Measurements from ENCODE around the gene SLC25A45.

SLC25A45 gene

DNA sequence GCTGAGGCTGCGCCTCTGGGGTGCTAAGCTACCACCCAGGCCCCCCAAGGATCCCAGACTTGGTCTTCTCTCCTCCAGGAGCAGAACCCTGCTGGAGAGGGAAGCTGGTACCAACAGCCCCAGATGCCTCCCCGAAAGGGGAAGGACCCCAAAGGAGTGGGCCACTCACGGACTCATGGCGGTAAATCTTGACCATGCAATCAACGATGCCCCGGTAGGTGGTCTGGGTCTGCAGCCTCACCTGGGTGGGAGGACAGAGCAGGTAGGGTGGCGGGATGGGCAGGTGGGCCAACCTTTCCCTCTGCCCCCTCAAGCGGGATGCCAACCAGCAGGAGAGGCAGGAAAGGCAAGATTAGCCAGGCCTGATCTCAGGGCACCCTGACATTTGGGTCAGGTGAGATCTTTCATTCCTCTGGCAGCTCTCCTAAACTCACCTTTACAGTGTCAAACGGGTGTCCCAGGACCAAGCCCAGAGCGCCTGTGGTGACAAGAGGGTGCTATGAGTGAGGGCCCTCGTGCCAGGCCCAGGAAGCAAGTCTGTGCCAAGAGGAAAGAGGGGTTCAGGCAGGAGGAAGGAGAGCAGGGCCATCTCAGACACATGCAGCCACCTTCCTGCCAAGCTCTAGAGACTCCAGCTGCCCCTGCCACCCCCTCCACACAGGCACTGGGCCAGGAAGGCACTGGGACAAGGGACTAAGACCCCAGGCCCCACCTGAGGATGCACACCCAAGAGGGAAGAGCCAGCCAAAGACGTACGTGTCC is 2.6 kb downstream of the SLC25A45 start:
- H3K9me3 ChIP-seq (ENCODE audit: control insufficient read depth, low read length): no peaks in the 10 kb centered on the region
- H3K9ac ChIP-seq (ENCODE audit: low read length): peak overlapping the region; percentile 39
- no peak overlapping the region for H3K4me3 ChIP-seq (ENCODE audit: low read length)
- H3K4me1 ChIP-seq (ENCODE audit: control insufficient read depth, insufficient read depth, low read length): peaks cover 30% of the 10 kb centered on the region
- no peak for DNase-seq (ENCODE audit: low read depth)
- H3K27me3 ChIP-seq (replicated peaks; ENCODE audit: control insufficient read depth, insufficient read depth, low read length): no peaks in the 10 kb centered on the region
- no peaks in the 10 kb centered on the region for H3K36me3 ChIP-seq (ENCODE audit: control insufficient read depth, insufficient read depth, low read length, severe bottlenecking)

DNA sequence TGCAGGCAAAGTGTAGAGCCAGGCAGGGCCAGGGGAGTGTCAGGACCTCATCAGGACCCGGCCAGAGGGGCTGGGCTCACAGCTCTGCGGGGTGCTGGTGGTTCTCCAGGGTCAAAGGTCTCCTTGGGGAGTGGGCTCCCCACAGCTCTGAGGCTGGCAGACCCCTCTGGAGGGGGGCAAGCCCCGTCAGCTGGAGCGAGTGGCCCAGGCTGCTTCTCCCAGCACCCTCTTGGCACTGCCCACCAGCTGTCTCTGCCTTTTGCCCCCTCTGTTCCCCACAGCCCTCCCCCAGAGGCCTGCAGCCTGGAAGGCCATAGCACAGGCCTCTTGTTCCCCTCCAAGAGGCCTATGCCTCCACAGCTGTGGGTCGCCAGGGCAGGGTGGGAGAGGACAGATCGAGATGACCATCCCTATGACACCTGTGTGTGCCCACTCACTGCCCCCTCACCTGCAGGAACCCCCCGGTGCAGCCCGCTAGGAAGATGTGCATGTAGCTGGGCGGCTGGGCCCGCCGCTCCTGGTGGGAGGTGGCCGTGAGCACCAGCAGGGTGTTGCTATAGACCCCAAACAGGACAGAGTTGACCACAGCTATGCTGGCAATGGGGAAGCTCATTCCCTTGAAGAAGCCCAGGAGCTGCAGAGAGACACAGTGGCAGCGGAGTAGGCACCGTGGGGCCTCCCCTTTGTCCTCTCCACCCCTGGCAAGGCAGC is 3.4 kb downstream of the SLC25A45 start:
- no peak for DNase-seq (ENCODE audit: low read depth)
- peaks cover 22% of the 10 kb centered on the region for H3K4me1 ChIP-seq (ENCODE audit: control insufficient read depth, insufficient read depth, low read length)
- H3K9me3 ChIP-seq (ENCODE audit: control insufficient read depth, low read length): no peaks in the 10 kb centered on the region
- H3K27me3 ChIP-seq (replicated peaks; ENCODE audit: control insufficient read depth, insufficient read depth, low read length): no peaks in the 10 kb centered on the region
- no peaks in the 10 kb centered on the region for H3K36me3 ChIP-seq (ENCODE audit: control insufficient read depth, insufficient read depth, low read length, severe bottlenecking)
- H3K9ac ChIP-seq (ENCODE audit: low read length): no peak overlapping the region
- no peak overlapping the region for H3K4me3 ChIP-seq (ENCODE audit: low read length)

DNA sequence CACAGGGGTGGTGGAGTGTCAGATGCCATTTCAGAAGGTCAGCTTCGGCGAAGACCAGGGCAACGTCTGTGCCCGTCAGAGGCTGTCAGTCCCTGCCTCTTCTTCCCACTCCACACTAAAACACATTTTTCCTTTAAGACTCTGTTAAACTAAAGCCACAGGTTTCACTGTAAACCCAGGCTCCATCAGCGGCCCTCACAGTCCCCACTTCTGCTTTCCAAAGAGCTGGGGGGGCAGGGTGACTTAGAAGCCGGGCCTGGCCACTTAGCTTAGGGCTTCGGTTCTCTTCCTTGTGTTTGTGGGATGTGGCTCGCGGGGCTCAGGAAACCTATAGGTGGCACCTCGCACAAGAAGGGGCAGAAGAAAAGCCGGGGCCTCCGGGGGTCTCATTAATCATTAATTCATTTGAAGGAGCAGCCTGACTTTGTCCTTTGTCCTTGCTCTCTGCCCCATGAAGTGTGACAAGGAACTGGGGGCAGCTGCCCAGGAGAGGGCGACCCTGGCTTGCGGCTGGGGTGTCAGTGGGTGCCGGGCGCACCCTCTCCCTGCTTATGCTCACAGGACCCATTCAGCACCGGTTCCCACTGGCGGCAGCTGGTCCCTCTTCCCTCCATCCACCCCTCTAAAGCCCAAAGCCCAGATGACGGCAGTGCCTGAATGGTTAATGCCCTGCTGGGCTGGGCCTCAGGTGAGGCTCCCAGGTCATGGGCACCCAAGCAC is 4.1 kb downstream of the SLC25A45 start:
- no peak overlapping the region for H3K4me3 ChIP-seq (ENCODE audit: low read length)
- H3K4me1 ChIP-seq (ENCODE audit: control insufficient read depth, insufficient read depth, low read length): peaks cover 15% of the 10 kb centered on the region
- H3K36me3 ChIP-seq (ENCODE audit: control insufficient read depth, insufficient read depth, low read length, severe bottlenecking): no peaks in the 10 kb centered on the region
- no peak overlapping the region for H3K9ac ChIP-seq (ENCODE audit: low read length)
- H3K27me3 ChIP-seq (replicated peaks; ENCODE audit: control insufficient read depth, insufficient read depth, low read length): no peaks in the 10 kb centered on the region
- DNase-seq (ENCODE audit: low read depth): no peak
- H3K9me3 ChIP-seq (ENCODE audit: control insufficient read depth, low read length): no peaks in the 10 kb centered on the region

DNA sequence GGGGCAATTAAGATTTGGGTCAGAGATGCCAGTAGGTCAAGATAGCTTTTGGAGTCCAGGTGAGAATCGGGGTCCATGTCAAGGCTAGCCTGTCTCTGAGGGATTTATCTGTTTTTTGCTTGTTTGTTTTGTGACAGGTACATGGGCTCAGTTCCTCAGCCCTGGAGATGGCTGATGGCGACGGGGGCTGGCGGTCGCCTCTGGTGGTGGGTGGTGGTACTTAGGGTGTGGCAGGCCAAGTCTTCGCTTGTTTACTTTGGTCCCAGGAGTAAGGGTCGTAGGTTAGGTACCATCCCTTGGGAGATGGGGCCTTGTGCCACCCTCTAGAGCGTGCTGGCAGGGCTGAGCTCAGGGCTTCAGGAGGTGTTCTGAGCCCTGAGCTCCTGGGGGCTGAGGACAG is 4.7 kb downstream of the SLC25A45 start:
- no peak for DNase-seq (ENCODE audit: low read depth)
- no peaks in the 10 kb centered on the region for H3K36me3 ChIP-seq (ENCODE audit: control insufficient read depth, insufficient read depth, low read length, severe bottlenecking)
- no peak overlapping the region for H3K9ac ChIP-seq (ENCODE audit: low read length)
- no peak overlapping the region for H3K4me3 ChIP-seq (ENCODE audit: low read length)
- no peaks in the 10 kb centered on the region for H3K27me3 ChIP-seq (replicated peaks; ENCODE audit: control insufficient read depth, insufficient read depth, low read length)
- H3K9me3 ChIP-seq (ENCODE audit: control insufficient read depth, low read length): no peaks in the 10 kb centered on the region
- H3K4me1 ChIP-seq (ENCODE audit: control insufficient read depth, insufficient read depth, low read length): peaks cover 10% of the 10 kb centered on the region

DNA sequence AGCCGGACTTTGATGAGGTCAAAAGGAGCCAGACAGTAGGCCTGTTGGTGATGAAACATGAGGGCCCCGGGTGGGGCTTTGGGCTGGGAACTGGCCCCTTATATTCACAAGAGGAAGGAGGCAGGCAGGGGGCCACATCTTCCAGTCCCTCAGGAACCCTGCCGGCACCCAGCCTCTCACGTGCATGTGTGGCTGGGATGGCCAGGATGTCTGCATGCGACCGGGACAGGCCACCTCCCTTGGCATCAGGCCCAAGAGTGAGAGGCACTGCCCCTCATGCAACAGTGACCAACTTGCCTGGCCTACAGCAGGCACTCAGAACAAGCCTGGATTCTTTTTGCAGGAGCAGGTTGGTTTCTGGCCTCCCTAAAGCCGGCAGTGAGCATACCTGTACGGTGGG is 5.4 kb downstream of the SLC25A45 start:
- H3K4me1 ChIP-seq (ENCODE audit: control insufficient read depth, insufficient read depth, low read length): peaks cover 6% of the 10 kb centered on the region
- no peaks in the 10 kb centered on the region for H3K27me3 ChIP-seq (replicated peaks; ENCODE audit: control insufficient read depth, insufficient read depth, low read length)
- DNase-seq (ENCODE audit: low read depth): no peak
- no peaks in the 10 kb centered on the region for H3K36me3 ChIP-seq (ENCODE audit: control insufficient read depth, insufficient read depth, low read length, severe bottlenecking)
- H3K9ac ChIP-seq (ENCODE audit: low read length): no peak overlapping the region
- H3K4me3 ChIP-seq (ENCODE audit: low read length): no peak overlapping the region
- no peaks in the 10 kb centered on the region for H3K9me3 ChIP-seq (ENCODE audit: control insufficient read depth, low read length)

DNA sequence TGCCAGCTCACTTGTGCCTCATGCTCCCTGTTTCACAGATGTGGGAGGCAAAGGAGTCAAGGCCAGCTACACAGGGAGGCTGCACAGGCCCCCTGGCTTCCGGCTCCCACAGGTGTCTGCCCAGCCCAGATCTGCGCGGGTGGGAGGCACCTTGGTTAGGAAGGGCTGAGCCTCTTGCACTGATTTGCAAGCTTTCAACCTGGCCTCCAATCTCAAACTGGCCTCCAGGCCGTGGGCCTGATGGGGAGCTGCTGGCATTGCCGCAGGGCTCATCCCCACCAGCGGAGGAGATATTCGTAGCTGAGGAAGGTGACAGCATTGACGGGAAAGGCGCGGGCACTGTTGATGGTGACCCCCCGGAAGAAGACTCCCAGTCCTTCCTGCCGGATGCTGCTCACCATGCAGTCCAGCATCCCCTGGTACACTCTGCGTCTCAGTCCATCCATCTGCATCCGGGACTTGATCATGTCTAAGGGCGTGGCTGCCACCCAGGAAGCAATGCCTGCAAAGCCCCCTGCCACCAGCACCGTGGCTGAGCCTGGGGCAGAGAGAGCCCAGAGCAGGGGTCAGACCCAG is 6.2 kb downstream of the SLC25A45 start:
- no peaks in the 10 kb centered on the region for H3K36me3 ChIP-seq (ENCODE audit: control insufficient read depth, insufficient read depth, low read length, severe bottlenecking)
- no peak overlapping the region for H3K4me3 ChIP-seq (ENCODE audit: low read length)
- H3K4me1 ChIP-seq (ENCODE audit: control insufficient read depth, insufficient read depth, low read length): peaks cover 4% of the 10 kb centered on the region
- no peaks in the 10 kb centered on the region for H3K9me3 ChIP-seq (ENCODE audit: control insufficient read depth, low read length)
- no peaks in the 10 kb centered on the region for H3K27me3 ChIP-seq (replicated peaks; ENCODE audit: control insufficient read depth, insufficient read depth, low read length)
- DNase-seq (ENCODE audit: low read depth): no peak
- no peak overlapping the region for H3K9ac ChIP-seq (ENCODE audit: low read length)

DNA sequence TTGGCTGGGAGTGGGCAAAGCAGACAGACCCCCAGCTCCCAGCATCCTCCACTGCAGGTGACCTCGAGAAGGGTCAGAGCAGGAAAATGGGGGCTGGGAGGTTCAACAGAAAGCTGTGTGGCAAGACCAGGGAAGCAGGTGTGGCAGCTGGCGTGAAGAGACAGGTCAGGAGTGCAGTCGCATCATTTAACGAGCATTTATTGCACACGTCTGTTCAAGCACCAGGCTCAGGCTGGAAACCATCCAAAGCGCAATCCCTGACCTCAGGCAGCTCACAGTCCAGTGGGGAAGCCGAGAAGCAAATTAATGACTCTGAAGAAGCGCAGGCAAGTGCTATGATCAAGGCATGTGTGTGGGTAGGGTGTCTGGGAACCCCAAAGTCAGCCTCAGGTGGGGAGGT is 7.4 kb downstream of the SLC25A45 start:
- Histone ChIP-seq H3K27me3 (replicated peaks; ENCODE audit: control insufficient read depth, insufficient read depth, low read length) (no peaks in the 10 kb centered on the region), H3K4me3 (ENCODE audit: low read length) (no peak overlapping the region), H3K4me1 (ENCODE audit: control insufficient read depth, insufficient read depth, low read length) (peaks cover 10% of the 10 kb centered on the region), H3K9me3 (ENCODE audit: control insufficient read depth, low read length) (no peaks in the 10 kb centered on the region), H3K9ac (ENCODE audit: low read length) (no peak overlapping the region), H3K36me3 (ENCODE audit: control insufficient read depth, insufficient read depth, low read length, severe bottlenecking) (no peaks in the 10 kb centered on the region)
- no peak for DNase-seq (ENCODE audit: low read depth)

DNA sequence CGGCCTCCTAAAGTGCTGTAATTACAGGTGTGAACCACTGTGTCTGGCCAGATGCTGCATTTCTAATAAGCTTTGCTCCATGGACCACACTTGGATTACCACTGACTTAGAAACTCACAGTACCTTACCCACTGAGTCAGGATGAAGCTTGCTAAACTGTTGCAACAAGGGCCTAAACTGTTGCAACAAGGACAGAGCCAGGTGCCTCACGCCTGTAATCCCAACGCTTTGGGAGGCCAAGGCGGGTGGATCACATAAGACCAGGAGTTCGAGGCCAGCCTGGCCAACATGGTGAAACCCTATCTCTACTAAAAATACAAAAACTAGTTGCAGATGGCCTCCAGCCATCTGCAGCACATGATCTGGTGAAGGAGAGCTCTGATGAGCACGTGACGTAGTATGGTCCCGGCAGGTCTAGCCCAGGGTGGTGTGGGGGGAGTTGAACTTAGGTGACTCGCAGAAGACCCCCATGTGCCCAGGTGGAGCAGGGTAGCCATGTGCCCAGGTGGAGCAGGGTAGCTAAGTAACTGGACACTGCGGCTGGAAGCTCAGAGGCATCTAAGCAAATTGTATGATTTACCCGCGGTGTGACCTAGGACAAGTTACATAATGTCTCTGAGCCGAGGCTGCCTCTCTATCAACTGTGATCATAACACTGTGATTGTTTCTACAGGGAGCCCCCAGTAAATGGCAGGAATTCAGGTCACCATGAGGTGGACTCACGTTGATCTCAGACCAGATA is 8.4 kb downstream of the SLC25A45 start:
- H3K4me3 ChIP-seq (ENCODE audit: low read length): no peak overlapping the region
- H3K36me3 ChIP-seq (ENCODE audit: control insufficient read depth, insufficient read depth, low read length, severe bottlenecking): no peaks in the 10 kb centered on the region
- no peak overlapping the region for H3K9ac ChIP-seq (ENCODE audit: low read length)
- no peak for DNase-seq (ENCODE audit: low read depth)
- peaks cover 10% of the 10 kb centered on the region for H3K4me1 ChIP-seq (ENCODE audit: control insufficient read depth, insufficient read depth, low read length)
- no peaks in the 10 kb centered on the region for H3K9me3 ChIP-seq (ENCODE audit: control insufficient read depth, low read length)
- no peaks in the 10 kb centered on the region for H3K27me3 ChIP-seq (replicated peaks; ENCODE audit: control insufficient read depth, insufficient read depth, low read length)

DNA sequence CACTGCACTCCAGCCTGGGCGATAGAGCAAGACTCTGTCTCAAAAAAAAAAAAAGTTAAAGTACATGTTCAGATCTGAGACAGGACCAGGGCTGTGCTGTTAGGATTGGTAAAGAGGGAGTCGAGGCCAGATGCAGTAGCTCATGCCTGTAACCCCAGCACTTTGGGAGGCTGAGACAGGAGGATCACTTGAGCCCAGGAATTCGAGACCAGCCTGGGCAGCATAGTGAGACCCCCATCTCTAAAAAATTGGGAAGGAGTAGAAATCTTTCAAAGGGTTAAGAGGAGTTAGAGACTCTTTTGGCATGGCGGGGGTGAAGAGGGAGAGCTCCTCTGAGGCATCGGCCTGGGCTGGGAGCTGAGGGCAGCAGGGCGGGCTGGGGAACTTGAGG is 11.8 kb downstream of the SLC25A45 start:
- H3K4me3 ChIP-seq (ENCODE audit: low read length): no peak overlapping the region
- DNase-seq (ENCODE audit: low read depth): no peak
- H3K9me3 ChIP-seq (ENCODE audit: control insufficient read depth, low read length): no peaks in the 10 kb centered on the region
- H3K9ac ChIP-seq (ENCODE audit: low read length): peak overlapping the region; percentile 32
- H3K36me3 ChIP-seq (ENCODE audit: control insufficient read depth, insufficient read depth, low read length, severe bottlenecking): no peaks in the 10 kb centered on the region
- H3K27me3 ChIP-seq (replicated peaks; ENCODE audit: control insufficient read depth, insufficient read depth, low read length): no peaks in the 10 kb centered on the region
- peaks cover 10% of the 10 kb centered on the region for H3K4me1 ChIP-seq (ENCODE audit: control insufficient read depth, insufficient read depth, low read length)

DNA sequence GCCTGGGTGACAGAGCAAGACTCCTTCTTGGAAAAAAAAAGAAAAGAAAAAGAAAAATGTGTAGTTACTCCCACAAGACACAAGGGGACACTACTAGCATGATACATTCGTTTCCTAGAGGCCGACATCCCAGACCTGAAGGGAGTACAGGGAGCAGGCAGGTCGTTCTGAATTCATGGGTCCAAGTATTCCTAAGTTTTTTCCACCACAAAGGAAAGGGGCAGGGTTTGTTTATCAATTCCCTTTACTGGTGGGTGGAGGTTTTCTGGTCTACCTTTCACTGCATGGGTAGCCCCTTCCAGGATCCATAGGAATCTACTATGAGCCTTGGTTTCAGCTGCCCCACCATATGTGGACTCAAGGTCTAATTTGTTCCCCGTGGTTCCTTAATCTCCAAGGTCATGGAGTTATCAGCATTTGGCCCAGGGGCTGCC is 16.1 kb downstream of the SLC25A45 start:
- peak; percentile 89 for DNase-seq (ENCODE audit: low read depth)

More for the DNA sequence above, 16.1 kb downstream of the SLC25A45 start:
- peak overlapping the region; percentile 18 for H3K9ac ChIP-seq (ENCODE audit: low read length)
- peaks cover 12% of the 10 kb centered on the region for H3K4me1 ChIP-seq (ENCODE audit: control insufficient read depth, insufficient read depth, low read length)
- no peaks in the 10 kb centered on the region for H3K9me3 ChIP-seq (ENCODE audit: control insufficient read depth, low read length)
- no peak overlapping the region for H3K4me3 ChIP-seq (ENCODE audit: low read length)
- H3K36me3 ChIP-seq (ENCODE audit: control insufficient read depth, insufficient read depth, low read length, severe bottlenecking): no peaks in the 10 kb centered on the region
- H3K27me3 ChIP-seq (replicated peaks; ENCODE audit: control insufficient read depth, insufficient read depth, low read length): no peaks in the 10 kb centered on the region

Data from adipocyte (in vitro differentiated cells).